ENCODE measurements around the gene INPP5D.

- TF ChIP-seq CTCF (IDR thresholded peaks at IDR 0.05; ENCODE audit: borderline replicate concordance, extremely low read depth, low read length, poor library complexity, severe bottlenecking), result no peak
- no peak for TF ChIP-seq EZH2 (IDR thresholded peaks at IDR 0.05; ENCODE audit: borderline replicate concordance, low read depth, low read length, severe bottlenecking)
Observed at GRCh38 chr2:233148354-233148753, 88.2 kb downstream of the INPP5D start.
